Stimulated activated CD8-positive, alpha-beta memory T cell treated with anti-CD3 and anti-CD28 coated beads, Interleukin-12 subunit alpha, Interleukin-12 subunit beta, amount 100 ng/mL, for 4 hours (primary cell): ENCODE results near the gene XIRP2.
"Not testable (repeated sequence)": the region's sequence is repeated elsewhere in the genome, so short reads cannot be mapped to it uniquely, and the experiment has no call there.

Experiments
- DNase-seq: peaks from one replicate; pipeline ENCODE4 v3.0.0-alpha.2; 2020; ENCODE audit warnings: low read depth

The XIRP2 gene

GRCh38 chr2:167196461-167197252 is 308.4 kb downstream of the XIRP2 start:
- no peak for DNase-seq

- no peak for DNase-seq
Observed at GRCh38 chr2:167198009-167198408, 309.7 kb downstream of the XIRP2 start.

GRCh38 chr2:167198576-167198975 is 310.3 kb downstream of the XIRP2 start:
- no peak for DNase-seq

- no peak for DNase-seq
Observed at GRCh38 chr2:167200019-167200418, 311.7 kb downstream of the XIRP2 start.

- no peak for DNase-seq
Observed at GRCh38 chr2:167209784-167210183, 321.5 kb downstream of the XIRP2 start.

GRCh38 chr2:167212014-167212648 is 323.9 kb downstream of the XIRP2 start:
- DNase-seq, result no peak

GRCh38 chr2:167215595-167215994 is 327.3 kb downstream of the XIRP2 start:
- DNase-seq, result no peak

- DNase-seq, result no peak
Observed at GRCh38 chr2:167237478-167237877, 349.2 kb downstream of the XIRP2 start.

GRCh38 chr2:167240671-167241070 is 352.4 kb downstream of the XIRP2 start:
- DNase-seq, result no peak

- no peak for DNase-seq
Observed at GRCh38 chr2:167249197-167249596, 360.9 kb downstream of the XIRP2 start.

GRCh38 chr2:167253025-167253424 is 364.7 kb downstream of the XIRP2 start:
- DNase-seq, result no peak

- DNase-seq, result no peak
Observed at GRCh38 chr2:167254721-167255120, 366.4 kb downstream of the XIRP2 start.

GRCh38 chr2:167258712-167259111 is 370.4 kb downstream of the XIRP2 start:
- no peak for DNase-seq

- no peak for DNase-seq
Observed at GRCh38 chr2:167264380-167264779, 376.1 kb downstream of the XIRP2 start.

GRCh38 chr2:167265004-167265403 is 376.7 kb downstream of the XIRP2 start:
- DNase-seq, result no peak

- no peak for DNase-seq
Observed at GRCh38 chr2:167265722-167266121, 377.4 kb downstream of the XIRP2 start.

- DNase-seq, result not testable (repeated sequence)
Observed at GRCh38 chr2:167268245-167268644, 380.0 kb downstream of the XIRP2 start.

GRCh38 chr2:167271932-167272331 is 383.7 kb downstream of the XIRP2 start:
- no peak for DNase-seq

GRCh38 chr2:167275046-167275445 is 386.8 kb downstream of the XIRP2 start:
- no peak for DNase-seq

- DNase-seq, result no peak
Observed at GRCh38 chr2:167279810-167280209, 391.5 kb downstream of the XIRP2 start.

- no peak for DNase-seq
Observed at GRCh38 chr2:167287212-167287611, 398.9 kb downstream of the XIRP2 start.

- no peak for DNase-seq
Observed at GRCh38 chr2:167289651-167290410, 401.6 kb downstream of the XIRP2 start.
